KMS-11 (cell line): ENCODE measurements around the gene INPP5A.

ENCODE experiments used
- H2AFZ ChIP-seq: fragments of 200-600 bp; sonication (generic); 2 replicates; pipeline ENCODE4 v1.6.1; 2016; ENCODE audit warnings: antibody characterized with exemption, mixed run types, low read depth
- H3K27ac ChIP-seq: fragments of 200-600 bp; sonication (generic); 2 replicates; pipeline ENCODE4 v1.6.1; 2016; ENCODE audit warnings: mild to moderate bottlenecking, mixed run types
- H3K27me3 ChIP-seq: fragments of 200-600 bp; sonication (generic); 2 replicates; pipeline ENCODE4 v1.6.1; 2017; ENCODE audit warnings: mild to moderate bottlenecking, low read depth, mixed run types, moderate library complexity; ENCODE audit not compliant: insufficient read depth
- H3K36me3 ChIP-seq: fragments of 200-600 bp; sonication (generic); 2 replicates; pipeline ENCODE4 v1.6.1; 2017; ENCODE audit warnings: mild to moderate bottlenecking, mixed run types; ENCODE audit not compliant: insufficient read depth
- H3K4me1 ChIP-seq: fragments of 200-600 bp; sonication (generic); 2 replicates; pipeline ENCODE4 v1.6.1; 2016; ENCODE audit warnings: mild to moderate bottlenecking, low read depth, mixed run types; ENCODE audit not compliant: poor library complexity, severe bottlenecking
- H3K4me2 ChIP-seq: fragments of 200-600 bp; sonication (generic); 2 replicates; pipeline ENCODE4 v1.7.0; 2016; ENCODE audit warnings: mild to moderate bottlenecking, mixed run types
- H3K4me3 ChIP-seq: fragments of 200-600 bp; sonication (generic); IDR thresholded peaks from 2 replicates; pipeline ENCODE4 v1.6.1; 2017; ENCODE audit warnings: low read depth, low read length, mixed read lengths; ENCODE audit not compliant: insufficient read depth
- H3K79me2 ChIP-seq: fragments of 200-600 bp; sonication (generic); 2 replicates; pipeline ENCODE4 v1.6.1; 2016; ENCODE audit warnings: low read depth, mixed run types; ENCODE audit not compliant: insufficient read depth
- H3K9ac ChIP-seq: fragments of 200-600 bp; sonication (generic); 2 replicates; pipeline ENCODE4 v1.6.1; 2016; ENCODE audit warnings: mild to moderate bottlenecking, mixed run types
- H4K20me1 ChIP-seq: fragments of 200-600 bp; sonication (generic); 2 replicates; pipeline ENCODE4 v1.6.1; 2016; ENCODE audit warnings: mild to moderate bottlenecking, mixed run types; ENCODE audit not compliant: insufficient read depth
- TF ChIP-seq, protein P1 (sequence below): fragments of 200-600 bp; sonication (generic); conservative IDR thresholded peaks from 2 replicates; pipeline ENCODE4 v1.6.1; 2017; ENCODE audit warnings: low read depth, mild to moderate bottlenecking, antibody characterized with exemption, low read length, moderate library complexity, mixed read lengths

Gene INPP5A

DNA sequence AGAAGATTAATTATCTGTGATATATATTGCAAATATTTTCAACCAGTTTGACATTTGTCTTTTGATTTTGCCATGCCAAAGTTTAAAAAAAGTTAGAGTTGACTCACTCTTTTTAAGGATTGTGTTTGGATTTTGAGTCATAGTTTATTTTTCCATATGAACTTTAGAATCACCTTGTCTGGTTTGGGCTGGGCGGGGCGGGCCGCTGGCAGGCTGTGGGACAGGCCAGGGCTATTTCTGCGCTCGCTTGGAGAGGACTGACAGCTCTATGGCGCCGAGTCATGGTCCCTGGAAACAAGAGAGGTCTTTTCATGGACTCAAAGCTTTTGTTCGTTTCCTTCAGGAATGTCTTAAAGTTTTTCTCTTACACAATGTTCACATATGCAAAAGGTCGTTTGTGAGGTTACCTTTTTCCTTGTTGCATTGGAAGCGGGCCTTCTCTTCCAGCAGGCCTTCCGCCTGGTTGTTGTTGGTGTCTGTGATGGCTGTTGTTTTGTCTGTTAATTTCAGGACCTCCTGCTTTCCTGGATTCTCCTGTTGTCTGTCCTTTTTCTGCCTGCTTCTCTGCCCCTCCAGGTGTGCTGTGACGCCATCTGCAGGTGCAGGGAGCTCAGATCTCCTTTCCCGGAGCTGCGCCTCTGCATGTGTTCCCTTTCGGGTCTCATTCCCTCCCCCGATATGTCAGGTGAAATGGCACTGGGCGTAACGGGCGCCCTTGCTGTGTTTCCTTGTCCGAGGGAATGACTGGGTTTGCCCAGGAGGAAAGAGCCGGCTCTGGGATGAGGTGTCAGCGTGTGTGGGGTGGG, 53.8 kb downstream of the INPP5A start:
- Histone ChIP-seq H4K20me1 (no peaks in the 10 kb centered on the region), H3K27me3 (no peaks in the 10 kb centered on the region), H3K27ac (no peak overlapping the region), H3K4me2 (no peak overlapping the region), H3K9ac (no peak overlapping the region), H3K4me1 (peaks cover 13% of the 10 kb centered on the region), H3K4me3 (no peak overlapping the region), H3K79me2 (no peaks in the 10 kb centered on the region; the same call in 1 of the 2 replicates), H2AFZ (no peak overlapping the region), H3K36me3 (no peaks in the 10 kb centered on the region)
- TF ChIP-seq, protein P1, sequence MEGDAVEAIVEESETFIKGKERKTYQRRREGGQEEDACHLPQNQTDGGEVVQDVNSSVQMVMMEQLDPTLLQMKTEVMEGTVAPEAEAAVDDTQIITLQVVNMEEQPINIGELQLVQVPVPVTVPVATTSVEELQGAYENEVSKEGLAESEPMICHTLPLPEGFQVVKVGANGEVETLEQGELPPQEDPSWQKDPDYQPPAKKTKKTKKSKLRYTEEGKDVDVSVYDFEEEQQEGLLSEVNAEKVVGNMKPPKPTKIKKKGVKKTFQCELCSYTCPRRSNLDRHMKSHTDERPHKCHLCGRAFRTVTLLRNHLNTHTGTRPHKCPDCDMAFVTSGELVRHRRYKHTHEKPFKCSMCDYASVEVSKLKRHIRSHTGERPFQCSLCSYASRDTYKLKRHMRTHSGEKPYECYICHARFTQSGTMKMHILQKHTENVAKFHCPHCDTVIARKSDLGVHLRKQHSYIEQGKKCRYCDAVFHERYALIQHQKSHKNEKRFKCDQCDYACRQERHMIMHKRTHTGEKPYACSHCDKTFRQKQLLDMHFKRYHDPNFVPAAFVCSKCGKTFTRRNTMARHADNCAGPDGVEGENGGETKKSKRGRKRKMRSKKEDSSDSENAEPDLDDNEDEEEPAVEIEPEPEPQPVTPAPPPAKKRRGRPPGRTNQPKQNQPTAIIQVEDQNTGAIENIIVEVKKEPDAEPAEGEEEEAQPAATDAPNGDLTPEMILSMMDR, result no peak

DNA sequence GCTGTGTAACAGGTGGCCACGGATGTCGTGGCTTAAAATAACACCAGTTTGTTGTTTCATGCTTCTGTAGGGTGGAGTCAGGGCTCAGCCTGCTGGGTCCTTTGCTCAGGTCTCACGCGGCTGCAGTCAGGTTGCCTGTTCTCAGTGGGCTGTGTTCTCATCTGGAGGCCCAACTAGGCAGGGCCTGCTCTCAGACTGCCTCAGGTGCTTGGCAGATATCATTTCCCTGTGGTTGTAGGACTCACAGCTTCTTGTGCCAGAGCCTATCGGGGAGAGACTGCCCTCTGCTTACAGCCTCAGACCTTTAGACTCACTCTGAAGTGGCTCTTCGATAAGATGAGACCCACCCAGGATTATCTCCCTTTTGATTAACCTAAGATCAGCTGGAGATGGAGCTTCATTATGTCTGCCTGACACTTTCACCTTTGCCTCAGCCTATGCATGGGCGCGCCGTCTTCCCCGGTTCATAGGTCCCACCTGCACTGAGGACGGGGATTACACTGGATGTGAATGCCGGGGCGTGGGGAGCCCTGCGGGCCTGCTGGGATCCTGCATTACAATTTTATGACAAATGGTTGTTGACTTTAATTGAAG, 55.3 kb downstream of the INPP5A start:
- H3K36me3 ChIP-seq, result no peaks in the 10 kb centered on the region
- H3K4me1 ChIP-seq, result peaks cover 13% of the 10 kb centered on the region
- H3K4me3 ChIP-seq, result no peak overlapping the region
- no peaks in the 10 kb centered on the region for H4K20me1 ChIP-seq
- no peak overlapping the region; the same call in 1 of the 2 replicates for H3K4me2 ChIP-seq
- H3K9ac ChIP-seq, result no peak overlapping the region
- no peak overlapping the region for H3K27ac ChIP-seq
- H2AFZ ChIP-seq, result no peak overlapping the region
- TF ChIP-seq, protein P1, result no peak
- H3K27me3 ChIP-seq, result no peaks in the 10 kb centered on the region
- no peaks in the 10 kb centered on the region; the same call in 1 of the 2 replicates for H3K79me2 ChIP-seq

DNA sequence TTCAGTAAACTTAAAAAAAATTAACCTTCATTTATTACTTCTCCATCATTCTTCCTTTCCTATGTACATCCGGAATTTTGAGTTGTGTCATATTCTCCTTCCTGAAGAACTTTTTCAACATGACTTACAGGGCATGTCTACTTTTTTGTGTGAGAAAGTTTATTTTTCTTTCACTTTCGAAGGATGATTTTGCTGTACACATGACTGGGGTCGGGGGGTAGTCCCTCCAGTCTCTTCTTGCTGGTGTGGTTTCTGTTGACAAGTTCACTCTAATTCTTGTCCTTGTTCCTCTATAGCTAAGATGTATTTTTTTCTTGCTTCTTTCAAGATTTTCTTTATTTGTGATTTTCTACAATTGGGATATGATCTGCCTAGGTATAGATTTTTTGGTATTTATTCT, 55.8 kb downstream of the INPP5A start:
- H2AFZ ChIP-seq, result no peak overlapping the region
- H3K27ac ChIP-seq, result no peak overlapping the region
- H3K9ac ChIP-seq, result no peak overlapping the region
- TF ChIP-seq, protein P1, result no peak
- no peaks in the 10 kb centered on the region for H3K27me3 ChIP-seq
- peaks cover 13% of the 10 kb centered on the region for H3K4me1 ChIP-seq
- H4K20me1 ChIP-seq, result no peaks in the 10 kb centered on the region
- H3K36me3 ChIP-seq, result no peaks in the 10 kb centered on the region
- H3K4me2 ChIP-seq, result no peak overlapping the region; the same call in 1 of the 2 replicates
- no peak overlapping the region for H3K4me3 ChIP-seq
- H3K79me2 ChIP-seq, result no peaks in the 10 kb centered on the region; the same call in 1 of the 2 replicates

DNA sequence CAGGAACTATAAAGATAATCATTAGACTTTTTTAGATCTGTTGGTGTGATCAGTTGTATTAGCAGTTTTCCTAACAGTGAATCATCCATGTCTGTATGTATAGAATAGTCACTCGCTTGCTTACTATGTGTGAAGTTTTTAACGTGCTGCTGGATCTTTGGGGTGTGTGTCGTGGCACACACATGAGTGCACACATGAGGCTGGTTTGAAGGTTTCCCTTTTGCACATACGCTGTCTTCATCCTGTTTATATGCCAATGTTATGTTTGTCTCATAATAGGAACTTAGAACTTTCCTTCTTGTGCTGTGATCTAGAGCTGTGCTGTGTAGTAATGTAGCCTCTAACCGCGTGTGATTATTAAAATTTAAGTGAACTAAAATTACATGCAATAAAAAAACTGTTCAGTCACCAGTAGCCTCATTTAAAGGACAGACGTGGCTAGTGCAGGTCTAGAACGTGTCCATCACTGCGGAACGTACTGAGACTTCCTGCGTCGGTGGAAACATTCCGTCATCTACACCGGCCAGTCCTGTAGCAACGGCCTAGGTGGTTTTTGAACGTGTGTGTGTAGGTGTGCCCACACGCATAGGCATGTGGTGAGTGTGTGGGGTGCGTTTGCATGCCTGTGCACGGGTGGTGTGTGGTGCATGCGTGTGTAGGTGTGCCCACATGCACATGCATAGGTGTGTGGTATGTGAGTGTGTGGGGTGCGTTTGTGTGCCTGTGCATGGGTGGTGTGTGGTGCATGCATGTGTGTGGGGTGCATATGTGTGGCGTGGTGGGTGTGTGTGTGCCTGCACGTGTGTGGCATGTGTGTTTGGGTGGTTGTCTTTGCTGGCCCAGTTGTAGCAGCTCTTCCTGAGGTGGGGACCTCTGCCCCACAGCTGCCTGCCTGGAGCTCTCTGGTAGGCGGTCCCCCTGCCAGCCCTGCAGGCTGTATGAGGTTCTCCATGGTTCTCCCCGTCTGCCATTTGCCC, 56.6 kb downstream of the INPP5A start:
- Histone ChIP-seq H3K27ac (no peak overlapping the region), H3K4me1 (peaks cover 13% of the 10 kb centered on the region), H3K27me3 (no peaks in the 10 kb centered on the region), H3K9ac (no peak overlapping the region), H3K4me3 (no peak overlapping the region), H4K20me1 (no peaks in the 10 kb centered on the region), H3K36me3 (no peaks in the 10 kb centered on the region), H2AFZ (no peak overlapping the region), H3K4me2 (no peak overlapping the region; the same call in 1 of the 2 replicates), H3K79me2 (no peaks in the 10 kb centered on the region; the same call in 1 of the 2 replicates)
- TF ChIP-seq, protein P1, result no peak
